ENCODE data around the gene ATP5F1D.

The ATP5F1D gene

GRCh38 chr19:1293782-1294604 lies 52.4 kb downstream of the ATP5F1D start:
- DNase-seq (ENCODE audit: low read depth in 2 of 2) = no peak
